GM19035 (cell line): ENCODE results near the gene DNAAF8.

ENCODE experiments used
- ATAC-seq: cut with Tn5 transposase; IDR thresholded peaks from one replicate; pipeline ENCODE4 v1.9.1; 2021; ENCODE audit not compliant: unreplicated experiment

DNAAF8 gene

GRCh38 chr16:4695473-4696171, 38.7 kb upstream of the DNAAF8 start:
- ATAC-seq, result no peak

- ATAC-seq, result no peak
Observed at GRCh38 chr16:4696172-4696904, 38.0 kb upstream of the DNAAF8 start.

- no peak for ATAC-seq
Observed at GRCh38 chr16:4696905-4697847, 37.2 kb upstream of the DNAAF8 start.

GRCh38 chr16:4697848-4698291, 36.5 kb upstream of the DNAAF8 start:
- no peak for ATAC-seq

GRCh38 chr16:4698321-4699045, 35.9 kb upstream of the DNAAF8 start:
- ATAC-seq, result no peak

GRCh38 chr16:4699046-4699556, 35.2 kb upstream of the DNAAF8 start:
- no peak for ATAC-seq

- ATAC-seq, result no peak
Observed at GRCh38 chr16:4700380-4700996, 33.8 kb upstream of the DNAAF8 start.

- no peak for ATAC-seq
Observed at GRCh38 chr16:4700997-4701743, 33.2 kb upstream of the DNAAF8 start.

GRCh38 chr16:4701791-4702465, 32.4 kb upstream of the DNAAF8 start:
- ATAC-seq, result no peak

GRCh38 chr16:4702466-4702808, 31.9 kb upstream of the DNAAF8 start:
- ATAC-seq, result no peak

GRCh38 chr16:4703906-4704305, 30.4 kb upstream of the DNAAF8 start:
- no peak for ATAC-seq

- ATAC-seq, result no peak
Observed at GRCh38 chr16:4704491-4704890, 29.8 kb upstream of the DNAAF8 start.

GRCh38 chr16:4704913-4705312, 29.4 kb upstream of the DNAAF8 start:
- no peak for ATAC-seq

- ATAC-seq, result no peak
Observed at GRCh38 chr16:4706871-4707270, 27.5 kb upstream of the DNAAF8 start.

GRCh38 chr16:4709481-4709880, 24.9 kb upstream of the DNAAF8 start:
- no peak for ATAC-seq

GRCh38 chr16:4713663-4714501, 20.5 kb upstream of the DNAAF8 start:
- ATAC-seq, result no peak

- no peak for ATAC-seq
Observed at GRCh38 chr16:4714996-4715395, 19.3 kb upstream of the DNAAF8 start.

- no peak for ATAC-seq
Observed at GRCh38 chr16:4718466-4718865, 15.9 kb upstream of the DNAAF8 start.
